HG03457 (cell line): ENCODE measurements around the gene UGT1A5.

Experiments
- ATAC-seq: cut with Tn5 transposase; IDR thresholded peaks from one replicate; pipeline ENCODE4 v1.9.1; 2021; ENCODE audit warnings: moderate number of reproducible peaks; ENCODE audit not compliant: unreplicated experiment

UGT1A5 gene

DNA sequence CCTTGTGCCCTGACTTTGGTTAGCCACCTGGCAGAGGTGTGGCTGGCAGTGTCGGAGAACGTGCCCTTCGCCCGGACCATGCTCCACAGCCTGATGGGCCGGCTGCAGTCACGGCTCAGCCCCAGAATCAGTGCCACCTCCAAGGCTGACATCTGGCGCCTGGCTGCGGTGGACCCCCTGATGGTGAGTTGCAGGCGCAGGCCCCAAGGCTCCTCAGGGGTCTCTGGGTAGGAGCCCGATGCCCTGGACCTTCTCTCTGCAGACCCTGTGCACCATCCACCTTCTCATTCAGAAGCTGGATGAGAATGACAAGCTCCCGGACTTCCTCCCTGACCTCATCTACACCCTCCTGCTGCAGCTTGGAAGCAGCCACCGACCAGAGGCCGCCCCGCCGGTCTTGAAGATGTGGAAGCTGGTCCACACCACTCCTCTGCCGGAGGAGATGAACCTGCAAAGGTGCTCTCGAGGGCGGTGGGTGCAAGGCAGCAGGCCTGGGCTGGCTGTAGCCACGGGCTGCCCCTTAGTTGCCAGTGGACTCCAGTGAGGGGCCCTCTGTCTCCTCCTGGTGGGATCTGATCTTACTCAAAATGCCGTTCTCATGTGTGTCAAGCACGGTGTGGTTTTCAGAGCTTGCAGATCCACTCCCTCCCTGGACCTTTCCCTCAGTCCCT lies 109.5 kb downstream of the UGT1A5 start:
- ATAC-seq, result no peak
